Mucosa of stomach (tissue), 1 donor: ENCODE measurements around the gene KIAA1586.
"Not testable (repeated sequence)": the region's sequence is repeated elsewhere in the genome, so short reads cannot be mapped to it uniquely, and the experiment has no call there.

Source experiments
- H3K27me3 ChIP-seq: one replicate; pipeline ENCODE4 v1.7.0; 2013; ENCODE audit warnings: mild to moderate bottlenecking, low read length; ENCODE audit not compliant: control insufficient read depth, insufficient read depth
- H3K36me3 ChIP-seq: one replicate; pipeline ENCODE4 v1.7.0; 2013; ENCODE audit warnings: low read length; ENCODE audit not compliant: control insufficient read depth, insufficient read depth
- H3K4me1 ChIP-seq: one replicate; pipeline ENCODE4 v1.7.0; 2013; ENCODE audit warnings: mild to moderate bottlenecking, low read length; ENCODE audit not compliant: control insufficient read depth, insufficient read depth
- H3K4me3 ChIP-seq: one replicate; pipeline ENCODE4 v1.7.0; 2013; ENCODE audit warnings: low read length
- H3K9ac ChIP-seq: one replicate; pipeline ENCODE4 v1.7.0; 2013; ENCODE audit warnings: mild to moderate bottlenecking, low read length, moderate library complexity
- H3K9me3 ChIP-seq: one replicate; pipeline ENCODE4 v1.7.0; 2013; ENCODE audit warnings: mild to moderate bottlenecking, low read length, moderate library complexity; ENCODE audit not compliant: control insufficient read depth
- donor health status: Pancreatic carcinoma.

Gene KIAA1586

GRCh38 chr6:57087916-57088315, 41.4 kb downstream of the KIAA1586 start:
- H3K36me3 ChIP-seq: no peaks in the 10 kb centered on the region
- no peaks in the 10 kb centered on the region for H3K9me3 ChIP-seq
- no peak overlapping the region for H3K4me3 ChIP-seq
- H3K27me3 ChIP-seq: no peaks in the 10 kb centered on the region
- H3K9ac ChIP-seq: no peak overlapping the region
- peaks cover 3% of the 10 kb centered on the region for H3K4me1 ChIP-seq

- Histone ChIP-seq H3K9me3 (no peaks in the 10 kb centered on the region), H3K4me1 (peaks cover 3% of the 10 kb centered on the region), H3K36me3 (no peaks in the 10 kb centered on the region), H3K9ac (no peak overlapping the region), H3K27me3 (no peaks in the 10 kb centered on the region), H3K4me3 (no peak overlapping the region)
Measured at GRCh38 chr6:57089265-57089664, 42.8 kb downstream of the KIAA1586 start.

- Histone ChIP-seq H3K36me3 (no peaks in the 10 kb centered on the region), H3K4me1 (peaks cover 3% of the 10 kb centered on the region), H3K27me3 (no peaks in the 10 kb centered on the region), H3K9me3 (no peaks in the 10 kb centered on the region), H3K9ac (peak within 1 kb of the TSS; percentile 52), H3K4me3 (no peak within 1 kb of the TSS)
Measured at GRCh38 chr6:57089687-57090457, 43.4 kb downstream of the KIAA1586 start, which contains the start of gene ZNF451. Gene ZNF451, plus strand, starts transcription at chr6:57090188. Its CDS starts 66 bp downstream, at chr6:57090254.

GRCh38 chr6:57090458-57091067, 44.1 kb downstream of the KIAA1586 start:
- H3K4me3 ChIP-seq, H3K27me3 ChIP-seq, H3K36me3 ChIP-seq, H3K9ac ChIP-seq, H3K9me3 ChIP-seq, H3K4me1 ChIP-seq: not testable (repeated sequence)

GRCh38 chr6:57091375-57091774, 44.9 kb downstream of the KIAA1586 start:
- not testable (repeated sequence) for H3K4me1 ChIP-seq, H3K4me3 ChIP-seq, H3K9ac ChIP-seq, H3K27me3 ChIP-seq, H3K9me3 ChIP-seq, H3K36me3 ChIP-seq

GRCh38 chr6:57094689-57095088, 48.2 kb downstream of the KIAA1586 start:
- Histone ChIP-seq H3K36me3 (no peaks in the 10 kb centered on the region), H3K27me3 (no peaks in the 10 kb centered on the region), H3K9me3 (no peaks in the 10 kb centered on the region), H3K4me3 (no peak overlapping the region), H3K9ac (no peak overlapping the region), H3K4me1 (no peaks in the 10 kb centered on the region)

- no peak overlapping the region for H3K9ac ChIP-seq
- no peaks in the 10 kb centered on the region for H3K9me3 ChIP-seq
- H3K27me3 ChIP-seq: no peaks in the 10 kb centered on the region
- H3K36me3 ChIP-seq: peaks cover 14% of the 10 kb centered on the region
- H3K4me3 ChIP-seq: no peak overlapping the region
- H3K4me1 ChIP-seq: no peaks in the 10 kb centered on the region
Measured at GRCh38 chr6:57097596-57097995, 51.1 kb downstream of the KIAA1586 start.

GRCh38 chr6:57102976-57103375, 56.5 kb downstream of the KIAA1586 start:
- peaks cover 14% of the 10 kb centered on the region for H3K36me3 ChIP-seq
- H3K4me1 ChIP-seq: no peaks in the 10 kb centered on the region
- no peak overlapping the region for H3K4me3 ChIP-seq
- no peaks in the 10 kb centered on the region for H3K27me3 ChIP-seq
- no peak overlapping the region for H3K9ac ChIP-seq
- H3K9me3 ChIP-seq: no peaks in the 10 kb centered on the region

GRCh38 chr6:57104336-57104735, 57.8 kb downstream of the KIAA1586 start:
- peaks cover 14% of the 10 kb centered on the region for H3K36me3 ChIP-seq
- no peak overlapping the region for H3K4me3 ChIP-seq
- H3K9ac ChIP-seq: no peak overlapping the region
- H3K27me3 ChIP-seq: no peaks in the 10 kb centered on the region
- no peaks in the 10 kb centered on the region for H3K4me1 ChIP-seq
- no peaks in the 10 kb centered on the region for H3K9me3 ChIP-seq
